Mesodermal cell (in vitro differentiated cells): ENCODE measurements around the gene SOS2.
"Not testable (repeated sequence)": the region's sequence is repeated elsewhere in the genome, so short reads cannot be mapped to it uniquely, and the experiment has no call there.

Experiments used
- H3K27ac ChIP-seq: 2 replicates; pipeline ENCODE4 v1.7.0; 2013; ENCODE audit warnings: mild to moderate bottlenecking, low read depth, low read length, moderate library complexity; ENCODE audit not compliant: severe bottlenecking
- H3K36me3 ChIP-seq: 2 replicates; pipeline ENCODE4 v1.7.1; 2013; ENCODE audit warnings: mild to moderate bottlenecking, low read length, moderate library complexity; ENCODE audit not compliant: control insufficient read depth, insufficient read depth
- H3K4me1 ChIP-seq: one replicate; pipeline ENCODE4 v1.7.1; 2013; ENCODE audit warnings: mild to moderate bottlenecking, low read length; ENCODE audit not compliant: insufficient read depth, control insufficient read depth, poor library complexity, severe bottlenecking
- H3K4me3 ChIP-seq: 2 replicates; pipeline ENCODE4 v1.7.0; 2013; ENCODE audit warnings: low read length, control low read depth, mild to moderate bottlenecking; ENCODE audit not compliant: insufficient read depth, poor library complexity, severe bottlenecking; ENCODE audit errors: extremely low read depth
- H3K9me3 ChIP-seq: 2 replicates; pipeline ENCODE4 v1.7.1; 2013; ENCODE audit warnings: mild to moderate bottlenecking, low read length, moderate library complexity; ENCODE audit not compliant: control insufficient read depth
- WGBS, 2 experiments: methylation state at CpG; one replicate each; pipeline ENCODE4 v1.1.5; 2013; ENCODE audit warnings: missing lambda C conversion rate in 2 of 2; ENCODE audit not compliant: insufficient coverage in 2 of 2; 5-methylcytosine and 5-hydroxymethylcytosine counted together

The SOS2 gene

GRCh38 chr14:50086321-50086711 is 145.1 kb downstream of the SOS2 start:
- Histone ChIP-seq H3K27ac (no peak overlapping the region), H3K4me1 (peaks cover 22% of the 10 kb centered on the region), H3K9me3 (no peaks in the 10 kb centered on the region), H3K36me3 (no peaks in the 10 kb centered on the region), H3K4me3 (no peak overlapping the region)
- no CpG with 5 or more reads among the region's 2 CpGs for WGBS, 2 experiments

GRCh38 chr14:50085570-50086320 is 145.6 kb downstream of the SOS2 start:
- no peak overlapping the region for H3K4me3 ChIP-seq
- 90% methylated on average over 6 to 9 of the region's 10 CpGs for WGBS, 2 experiments

GRCh38 chr14:50084666-50085065 is 146.7 kb downstream of the SOS2 start:
- Histone ChIP-seq H3K4me1 (peaks cover 22% of the 10 kb centered on the region), H3K27ac (no peak overlapping the region), H3K36me3 (no peaks in the 10 kb centered on the region), H3K9me3 (no peaks in the 10 kb centered on the region), H3K4me3 (no peak overlapping the region)
- 87 to 100% methylated on average over 2 to 3 of the region's 3 CpGs for WGBS, 2 experiments

More at GRCh38 chr14:50085570-50086320, 145.6 kb downstream of the SOS2 start:
- Histone ChIP-seq H3K27ac (no peak overlapping the region), H3K36me3 (no peaks in the 10 kb centered on the region), H3K4me1 (peaks cover 22% of the 10 kb centered on the region), H3K9me3 (no peaks in the 10 kb centered on the region)

DNA sequence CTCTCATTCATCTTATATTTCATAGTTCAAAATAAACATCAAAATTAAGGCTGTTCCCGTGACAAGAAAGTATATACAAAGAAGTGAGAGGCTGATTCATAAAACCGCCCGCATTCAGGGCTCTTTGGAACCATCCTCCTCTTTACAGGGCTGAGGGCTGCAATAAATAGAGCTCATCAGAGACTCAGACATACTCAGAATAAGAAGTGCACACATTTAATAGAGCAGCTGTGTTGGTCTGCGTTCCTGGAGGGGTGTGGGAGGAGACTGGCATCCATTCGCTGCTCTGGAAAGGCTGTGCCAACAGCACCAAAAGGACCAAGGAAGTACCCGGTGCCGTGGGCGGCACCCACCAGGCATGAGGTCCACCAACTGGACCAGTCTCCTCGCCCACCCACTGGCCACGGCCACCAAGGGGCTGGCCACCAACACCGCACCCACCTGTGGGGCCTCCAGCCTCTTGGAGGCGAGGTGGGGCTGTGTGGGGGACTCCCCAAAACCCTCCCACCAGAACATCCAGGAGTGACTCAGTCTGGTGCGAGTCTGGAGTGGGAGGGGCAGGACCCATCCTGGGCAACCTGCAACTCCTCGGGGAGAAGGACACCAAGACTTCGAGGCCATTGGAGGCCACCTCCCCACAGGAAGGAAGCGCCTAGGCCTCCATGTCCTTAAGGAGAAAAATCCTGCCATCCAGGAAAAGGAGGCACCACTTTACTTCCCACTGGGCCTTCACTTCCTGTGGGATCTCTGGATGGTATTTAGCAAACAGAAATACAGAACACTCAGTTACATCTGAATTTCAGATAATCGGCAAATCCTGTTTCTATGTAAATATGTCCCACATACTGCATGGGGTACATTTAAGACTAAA is 147.7 kb downstream of the SOS2 start:
- no peak overlapping the region for H3K27ac ChIP-seq
- H3K4me1 ChIP-seq = peaks cover 22% of the 10 kb centered on the region
- no peaks in the 10 kb centered on the region for H3K9me3 ChIP-seq
- no peak overlapping the region for H3K4me3 ChIP-seq
- no peaks in the 10 kb centered on the region for H3K36me3 ChIP-seq
- 96 to 98% methylated on average over 12 to 15 of the region's 17 CpGs for WGBS, 2 experiments

DNA sequence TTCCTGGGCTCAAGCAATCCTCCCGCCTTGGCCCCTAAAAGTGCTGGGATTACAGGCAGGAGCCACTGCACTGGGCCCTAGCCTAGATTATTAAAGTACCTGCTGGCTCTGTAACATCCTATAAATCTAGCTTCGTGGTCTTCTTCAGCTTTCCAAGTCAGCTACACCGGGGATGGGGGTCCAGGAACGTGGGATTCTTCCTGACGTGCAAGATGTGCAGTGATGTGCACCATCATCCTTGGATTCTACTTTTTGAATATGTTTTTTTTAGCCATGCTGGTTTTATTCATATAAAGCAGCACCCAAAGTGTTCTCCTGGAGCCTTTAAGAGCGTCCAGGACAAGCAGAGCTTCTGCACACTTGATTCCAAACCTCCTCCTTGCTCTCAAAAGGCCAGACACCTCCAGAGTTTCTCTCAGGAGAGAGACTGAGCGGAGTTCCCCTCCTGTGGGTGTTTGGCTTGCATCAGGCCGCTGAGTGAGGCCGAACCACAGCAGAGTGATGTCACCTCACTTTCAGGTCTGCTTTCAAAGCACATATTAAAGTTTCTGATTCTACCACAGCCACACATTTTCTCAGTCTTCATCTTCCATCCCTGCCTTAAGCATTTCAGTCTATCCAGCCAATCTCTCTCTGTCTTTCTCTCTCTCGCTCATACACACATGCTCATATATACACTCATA is 148.5 kb downstream of the SOS2 start:
- Histone ChIP-seq H3K27ac (no peak overlapping the region), H3K4me3 (no peak overlapping the region), H3K9me3 (no peaks in the 10 kb centered on the region), H3K4me1 (peaks cover 17% of the 10 kb centered on the region), H3K36me3 (no peaks in the 10 kb centered on the region)
- WGBS, 2 experiments = 88 to 90% methylated on average over 7 to 10 of the region's 10 CpGs

DNA sequence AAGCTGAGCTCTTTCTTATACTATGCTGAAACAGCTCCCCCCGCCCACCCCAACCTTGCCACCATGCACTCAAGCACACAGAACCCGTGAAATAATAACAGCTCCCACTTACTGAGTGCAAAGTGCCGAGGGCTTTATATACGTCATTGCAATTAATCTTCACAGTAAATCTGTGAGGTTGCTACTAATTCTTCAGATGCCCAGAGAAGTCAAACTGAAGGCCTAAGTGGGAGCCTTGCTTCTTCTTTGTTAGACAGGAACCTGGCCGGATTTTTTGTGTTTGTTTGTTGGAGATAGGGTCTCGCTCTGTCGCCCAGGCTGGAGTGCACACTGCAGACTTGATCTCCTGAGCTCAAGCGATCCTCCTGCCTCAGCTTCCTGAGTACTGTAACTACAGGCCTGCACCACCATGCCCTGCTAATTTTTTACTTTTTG is 149.1 kb downstream of the SOS2 start:
- Histone ChIP-seq H3K4me3 (no peak overlapping the region), H3K9me3 (no peaks in the 10 kb centered on the region), H3K36me3 (no peaks in the 10 kb centered on the region), H3K27ac (no peak overlapping the region), H3K4me1 (peaks cover 15% of the 10 kb centered on the region)
- WGBS, 2 experiments = 71 to 98% methylated on average over 1 to 5 of the region's 8 CpGs

DNA sequence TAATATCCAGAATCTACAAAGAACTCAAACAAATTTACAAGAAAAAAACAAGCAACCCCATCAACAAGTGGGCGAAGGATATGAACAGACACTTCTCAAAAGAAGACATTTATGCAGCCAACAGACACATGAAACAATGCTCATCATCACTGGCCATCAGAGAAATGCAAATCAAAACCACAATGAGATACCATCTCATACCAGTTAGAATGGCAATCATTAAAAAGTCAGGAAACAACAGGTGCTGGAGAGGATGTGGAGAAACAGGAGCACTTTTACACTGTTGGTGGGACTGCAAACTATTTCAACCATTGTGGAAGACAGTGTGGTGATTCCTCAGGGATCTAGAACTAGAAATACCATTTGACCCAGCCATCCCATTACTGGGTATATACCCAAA is 152.3 kb downstream of the SOS2 start:
- not testable (repeated sequence) for H3K27ac ChIP-seq, H3K4me3 ChIP-seq, H3K9me3 ChIP-seq, H3K36me3 ChIP-seq, H3K4me1 ChIP-seq
- WGBS, 2 experiments = no CpG with 5 or more reads among the region's 1 CpG

GRCh38 chr14:50073663-50074062 is 157.7 kb downstream of the SOS2 start:
- not testable (repeated sequence) for H3K27ac ChIP-seq, H3K9me3 ChIP-seq, H3K36me3 ChIP-seq, H3K4me3 ChIP-seq, H3K4me1 ChIP-seq
- WGBS, 2 experiments = 98% methylated on average over 15 of the region's 32 CpGs; no CpG with 5 or more reads in 1 of the 2 experiments

DNA sequence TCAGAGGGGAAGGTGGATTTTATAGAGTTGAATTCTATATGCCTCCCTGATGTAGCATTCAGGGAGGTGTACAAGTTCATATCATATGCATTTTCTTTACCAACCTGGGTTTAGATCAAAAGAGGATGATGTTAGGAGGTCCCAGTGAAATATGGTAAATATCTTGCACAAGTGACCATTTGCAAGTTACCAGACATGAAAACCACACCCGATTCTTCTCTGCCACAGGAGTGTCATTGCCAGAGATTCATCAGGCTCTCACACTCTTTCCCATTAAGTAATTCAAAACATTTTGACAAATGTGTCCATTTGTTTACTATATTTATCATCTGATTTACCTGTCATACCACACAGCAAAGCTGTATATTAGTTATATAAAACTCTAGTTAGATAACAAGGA is 159.0 kb downstream of the SOS2 start:
- Histone ChIP-seq H3K36me3 (no peaks in the 10 kb centered on the region), H3K4me3 (no peak overlapping the region), H3K27ac (no peak overlapping the region), H3K4me1 (no peaks in the 10 kb centered on the region), H3K9me3 (no peaks in the 10 kb centered on the region)
- 100% methylated on average over 1 of the region's 1 CpG for WGBS, 2 experiments

DNA sequence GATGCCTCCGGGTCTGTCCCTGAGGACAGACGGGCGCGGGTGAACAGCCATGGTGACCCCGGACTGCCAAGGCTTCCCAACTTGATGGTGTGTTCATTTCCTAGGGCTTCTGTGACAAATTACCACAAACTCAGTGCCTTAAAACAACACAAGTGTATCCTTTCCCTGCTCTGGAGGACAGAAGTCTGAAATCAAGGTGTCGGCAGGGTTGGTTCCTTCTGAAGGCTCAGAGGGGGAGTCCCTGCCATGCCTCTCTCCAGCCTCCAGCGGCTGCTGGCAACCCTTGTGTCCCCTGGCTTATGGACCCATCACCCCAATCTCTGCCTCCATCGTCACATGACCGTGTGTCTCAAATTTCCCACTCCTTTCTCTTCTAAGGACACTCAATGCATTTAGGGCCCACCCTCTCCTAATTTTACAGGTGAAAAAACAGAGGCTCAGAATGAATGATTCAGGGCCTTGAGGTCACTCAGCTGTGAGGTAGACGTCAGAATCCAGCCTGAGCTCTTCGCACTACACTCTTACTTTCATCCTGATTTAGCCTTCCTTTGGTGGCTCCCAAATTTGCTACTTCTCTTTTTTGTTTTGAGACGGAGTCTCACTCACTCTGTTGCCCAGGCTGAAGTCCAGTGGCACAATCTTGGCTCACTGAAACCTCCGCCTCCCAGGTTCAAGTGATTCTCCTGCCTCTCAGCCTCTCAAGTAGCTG is 160.4 kb downstream of the SOS2 start:
- no peak overlapping the region for H3K27ac ChIP-seq
- WGBS, 2 experiments = 89 to 93% methylated on average over 6 to 12 of the region's 13 CpGs
- H3K9me3 ChIP-seq = no peaks in the 10 kb centered on the region
- no peak overlapping the region for H3K4me3 ChIP-seq
- no peaks in the 10 kb centered on the region for H3K36me3 ChIP-seq
- no peaks in the 10 kb centered on the region for H3K4me1 ChIP-seq
